ENCODE results near the gene TFAM.

GRCh38 chr10:58409956-58410610 is 24.9 kb downstream of the TFAM start:
- no peak for TF ChIP-seq CTCF (conservative IDR thresholded peaks at IDR 0.05; ENCODE audit: low read length)
- TF ChIP-seq EZH2phosphoT487 (IDR thresholded peaks at IDR 0.05; ENCODE audit: borderline replicate concordance, low read depth, low read length), result no peak

All from OCI-LY7 (cell line).